Stimulated activated CD4-positive, alpha-beta T cell treated with anti-CD3 and anti-CD28 coated beads, Interleukin-15, amount 100 ng/mL, for 24 hours (primary cell): ENCODE results near the gene FCER2.
A peak's percentile ranks its signal among the peaks of the same experiment; 100 is the strongest.

Experiments
- DNase-seq: peaks from one replicate; pipeline ENCODE4 v3.0.0-alpha.2; 2020

Gene FCER2

DNA sequence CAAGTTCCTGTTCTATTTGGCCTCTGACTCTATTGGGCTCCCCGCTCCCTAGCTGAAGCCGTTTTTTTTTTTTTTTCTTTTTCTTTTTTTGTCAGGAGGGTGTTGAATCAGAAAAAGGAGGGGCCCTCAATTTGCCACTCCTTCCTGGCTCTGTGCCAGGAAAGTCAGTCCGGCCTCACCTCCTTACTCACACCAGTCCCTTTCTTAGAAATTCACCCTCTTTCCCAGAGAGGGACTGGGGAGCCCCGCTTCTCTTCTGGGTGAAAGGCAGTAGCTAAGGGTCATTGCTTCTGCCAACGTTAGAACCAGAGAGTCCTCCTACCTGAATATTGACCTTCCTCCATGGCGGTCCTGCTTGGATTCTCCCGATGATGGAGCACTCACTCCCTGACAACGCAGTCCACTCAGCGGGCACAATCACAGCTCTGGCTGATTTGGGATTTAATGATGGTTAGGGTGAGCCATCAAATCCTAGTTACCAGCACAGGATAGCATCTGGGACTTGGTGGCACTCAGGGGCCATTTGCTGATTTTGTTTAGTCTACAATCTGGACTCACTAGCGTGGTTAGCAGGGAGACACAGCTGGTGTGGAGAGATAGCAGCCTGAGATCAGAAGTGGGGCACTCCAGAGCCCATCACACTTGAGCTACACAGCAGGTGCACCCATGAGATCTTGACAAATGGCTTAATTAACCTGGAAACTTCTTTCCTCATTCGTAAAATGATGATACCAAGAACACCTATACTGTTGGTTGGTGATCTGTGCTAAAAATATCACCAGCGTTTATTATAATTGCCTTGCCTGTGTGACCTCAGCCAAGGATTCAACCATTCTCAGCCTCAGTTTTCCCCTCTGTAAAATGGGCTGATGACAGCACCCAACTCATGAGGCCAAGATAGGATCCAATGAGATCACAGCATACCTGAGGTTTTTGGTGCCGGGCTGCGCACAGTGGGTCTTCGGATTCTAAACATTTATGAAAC lies 2.2 kb downstream of the FCER2 start:
- DNase-seq = peak; percentile 76

DNA sequence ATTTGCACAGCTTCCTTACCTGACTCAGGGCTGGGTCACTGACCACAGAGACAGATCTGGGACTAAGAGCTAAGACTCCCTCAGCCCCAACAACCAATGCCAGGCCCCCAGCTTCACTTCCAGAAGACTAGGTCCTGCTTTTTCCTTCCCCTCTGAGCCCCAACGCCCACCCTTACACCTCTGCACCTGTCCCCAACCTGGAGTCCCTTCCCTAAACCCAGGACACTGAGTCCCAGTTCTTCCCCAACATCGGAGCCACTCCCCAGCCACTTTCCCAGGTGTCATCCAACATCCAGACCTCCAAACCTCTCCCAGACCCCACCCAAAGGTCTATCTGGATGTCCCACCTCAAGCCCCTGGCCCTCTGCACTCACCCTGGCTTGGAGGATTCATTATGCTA lies 2.9 kb downstream of the FCER2 start:
- no peak for DNase-seq

DNA sequence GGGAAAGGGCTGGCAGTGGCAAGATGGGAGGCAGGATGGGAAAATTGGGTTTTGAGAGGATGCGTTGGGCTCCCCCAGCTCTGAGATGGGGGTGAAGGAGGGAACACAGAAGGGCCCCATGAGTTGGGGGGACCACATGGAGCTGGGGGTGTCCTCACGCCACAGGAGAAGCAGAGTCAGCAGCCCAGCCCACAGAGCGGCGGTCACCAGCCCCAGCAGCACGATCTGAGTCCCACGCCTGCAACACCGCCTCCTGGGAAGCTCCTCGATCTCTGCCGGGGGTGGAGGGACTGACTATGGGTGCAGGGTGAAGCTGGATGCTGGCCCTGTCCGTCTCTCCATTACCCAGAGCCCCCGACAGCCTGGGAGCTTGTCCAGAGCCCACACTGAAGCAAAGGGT lies 3.3 kb downstream of the FCER2 start:
- DNase-seq = no peak

DNA sequence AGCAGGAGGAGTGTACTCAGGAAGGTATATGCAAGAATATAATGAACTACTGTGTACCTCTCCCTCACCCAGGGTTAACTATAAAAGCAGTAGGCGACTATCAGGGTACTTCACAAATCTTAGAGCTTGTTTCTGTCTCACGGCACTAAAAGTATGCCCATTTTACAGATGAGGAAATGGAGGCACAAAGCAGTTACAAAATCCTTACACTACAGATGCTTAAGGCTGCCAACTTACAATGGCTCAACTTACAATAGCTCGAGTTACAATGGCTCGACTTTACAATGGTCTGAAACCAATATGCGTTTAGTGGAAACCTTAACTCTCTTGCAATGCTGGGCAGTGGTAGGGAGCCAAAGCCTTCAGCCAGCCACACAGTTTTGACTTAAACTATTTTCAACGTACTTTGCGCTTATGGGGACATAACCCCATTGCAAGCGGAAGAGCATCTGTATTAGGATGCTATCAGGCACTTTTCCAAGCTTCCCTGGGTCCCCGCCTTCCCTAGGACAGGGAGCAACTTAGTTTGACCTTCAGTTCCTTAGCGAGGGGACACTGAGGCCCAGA lies 4.1 kb downstream of the FCER2 start:
- no peak for DNase-seq

DNA sequence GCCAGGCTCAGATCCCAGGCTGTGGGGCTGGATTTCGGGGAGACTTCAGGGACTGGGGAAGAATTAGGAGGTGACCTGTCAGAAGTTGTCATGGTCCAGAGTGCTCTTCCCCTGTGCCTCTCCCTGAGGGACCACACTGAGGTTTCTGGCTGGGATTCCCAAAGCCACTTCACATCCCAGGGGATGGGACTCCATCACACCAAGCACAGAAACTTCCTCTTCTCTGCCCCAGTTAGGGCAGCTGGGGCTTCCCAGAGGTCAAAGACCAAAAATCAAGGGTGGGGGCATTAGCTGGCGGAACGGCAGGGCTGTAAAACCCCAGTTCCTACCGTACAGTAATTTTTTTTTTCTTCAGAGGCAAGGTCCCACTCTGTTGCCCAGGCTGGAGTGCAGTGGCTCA lies 7.4 kb downstream of the FCER2 start:
- DNase-seq = no peak

DNA sequence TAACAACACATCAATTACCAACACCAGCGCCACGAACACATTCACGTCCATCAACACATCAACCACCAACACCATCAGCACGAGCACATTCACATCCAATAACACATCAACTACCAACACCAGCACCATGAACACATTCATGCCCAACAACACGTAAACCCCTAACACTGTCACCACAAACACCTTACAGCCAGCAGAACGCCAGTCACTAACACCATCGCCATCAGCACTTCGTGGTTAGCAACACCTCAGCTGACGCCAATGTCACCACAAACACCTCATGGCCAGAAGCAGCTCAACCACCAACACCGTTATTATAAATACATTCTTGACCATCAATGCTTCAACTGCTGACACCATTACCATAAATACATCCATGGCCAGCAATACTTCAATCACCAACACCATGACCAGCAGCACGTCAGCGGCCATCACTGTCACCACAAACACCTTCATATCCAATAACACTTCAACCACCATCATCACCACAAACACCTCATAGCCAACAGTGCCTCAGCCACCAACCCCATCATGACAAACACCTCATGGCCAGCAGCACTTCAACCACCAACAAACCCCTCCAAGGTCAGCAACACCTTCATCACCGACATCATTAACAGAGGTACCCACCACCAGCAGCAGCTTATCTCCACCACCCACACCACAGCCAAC lies 9.4 kb downstream of the FCER2 start:
- DNase-seq = no peak

DNA sequence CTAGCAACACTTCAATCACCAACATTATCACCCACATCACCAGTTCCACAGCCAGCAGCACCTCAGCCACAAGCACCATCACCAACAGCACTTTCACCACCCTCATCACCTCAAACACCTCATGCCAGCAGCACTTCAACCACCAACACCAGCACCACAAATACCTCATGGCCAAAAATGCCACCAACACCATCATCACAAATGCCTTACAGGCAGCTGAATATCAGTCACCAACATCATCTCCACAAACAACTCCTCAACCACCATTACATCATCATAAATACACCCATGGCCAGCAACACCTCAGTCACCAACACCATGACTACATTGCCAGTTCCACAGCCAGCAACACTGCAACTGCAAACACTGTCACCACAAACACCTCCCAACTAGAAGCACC lies 10.4 kb downstream of the FCER2 start:
- DNase-seq = no peak

DNA sequence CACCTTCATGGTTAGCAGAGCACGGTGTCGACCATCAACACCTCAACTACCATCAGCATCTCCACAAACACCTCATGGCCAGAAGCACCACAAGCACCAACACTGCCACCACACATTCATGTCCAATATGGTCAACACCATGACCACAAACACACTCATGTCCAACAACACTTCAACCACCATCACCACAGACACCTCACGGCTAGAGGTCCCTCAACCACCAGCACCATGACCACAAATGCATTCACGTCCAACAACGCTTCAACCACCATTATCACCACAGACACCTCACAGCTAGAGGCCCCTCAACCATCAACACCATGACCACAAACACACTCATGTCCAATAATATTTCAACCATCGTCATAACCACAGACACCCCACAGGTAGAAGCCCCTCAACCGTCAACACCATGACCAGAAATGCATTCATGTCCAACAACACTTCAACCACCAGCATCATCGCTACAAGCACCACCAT lies 11.1 kb downstream of the FCER2 start:
- no peak for DNase-seq

DNA sequence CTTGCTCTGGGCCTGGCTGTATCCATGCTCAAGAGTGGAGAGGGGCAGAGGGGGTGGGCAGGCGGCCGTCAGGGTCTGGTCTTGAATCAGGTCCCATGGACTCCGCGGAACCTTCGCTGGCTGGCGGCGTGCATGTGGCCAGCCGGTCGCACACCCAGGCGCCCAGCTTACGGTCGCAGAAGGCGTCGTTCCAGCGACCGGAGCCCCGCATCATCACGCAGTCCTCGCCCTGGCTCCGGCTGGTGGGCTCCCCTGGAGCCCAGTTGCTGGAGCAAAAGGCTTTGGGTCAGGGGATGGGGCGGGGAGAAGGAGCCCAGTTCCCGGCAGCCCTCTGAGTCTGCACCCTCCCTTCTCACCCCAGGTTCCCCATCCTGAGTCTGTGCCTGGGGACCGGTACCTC lies 12.8 kb downstream of the FCER2 start:
- DNase-seq = no peak

DNA sequence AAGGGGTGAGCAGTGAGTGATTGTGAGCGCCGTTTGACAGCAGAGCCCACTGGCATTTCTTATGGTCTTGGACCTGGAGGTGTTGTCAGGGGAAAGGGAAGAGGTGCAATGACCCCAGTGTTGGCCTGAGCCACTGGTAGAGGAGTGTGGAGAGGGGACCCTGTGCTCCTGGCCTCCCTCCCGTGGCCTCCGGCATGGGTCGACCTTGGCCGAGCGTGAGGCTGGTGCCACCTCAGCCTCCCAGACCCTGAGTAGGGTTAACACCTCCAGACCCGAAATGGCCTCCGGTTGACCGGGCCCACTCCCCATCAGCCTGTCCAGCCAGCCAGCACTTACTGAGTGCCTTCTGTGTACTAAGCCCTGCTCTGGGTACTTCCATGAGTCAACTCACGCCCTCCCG lies 14.8 kb downstream of the FCER2 start:
- no peak for DNase-seq

DNA sequence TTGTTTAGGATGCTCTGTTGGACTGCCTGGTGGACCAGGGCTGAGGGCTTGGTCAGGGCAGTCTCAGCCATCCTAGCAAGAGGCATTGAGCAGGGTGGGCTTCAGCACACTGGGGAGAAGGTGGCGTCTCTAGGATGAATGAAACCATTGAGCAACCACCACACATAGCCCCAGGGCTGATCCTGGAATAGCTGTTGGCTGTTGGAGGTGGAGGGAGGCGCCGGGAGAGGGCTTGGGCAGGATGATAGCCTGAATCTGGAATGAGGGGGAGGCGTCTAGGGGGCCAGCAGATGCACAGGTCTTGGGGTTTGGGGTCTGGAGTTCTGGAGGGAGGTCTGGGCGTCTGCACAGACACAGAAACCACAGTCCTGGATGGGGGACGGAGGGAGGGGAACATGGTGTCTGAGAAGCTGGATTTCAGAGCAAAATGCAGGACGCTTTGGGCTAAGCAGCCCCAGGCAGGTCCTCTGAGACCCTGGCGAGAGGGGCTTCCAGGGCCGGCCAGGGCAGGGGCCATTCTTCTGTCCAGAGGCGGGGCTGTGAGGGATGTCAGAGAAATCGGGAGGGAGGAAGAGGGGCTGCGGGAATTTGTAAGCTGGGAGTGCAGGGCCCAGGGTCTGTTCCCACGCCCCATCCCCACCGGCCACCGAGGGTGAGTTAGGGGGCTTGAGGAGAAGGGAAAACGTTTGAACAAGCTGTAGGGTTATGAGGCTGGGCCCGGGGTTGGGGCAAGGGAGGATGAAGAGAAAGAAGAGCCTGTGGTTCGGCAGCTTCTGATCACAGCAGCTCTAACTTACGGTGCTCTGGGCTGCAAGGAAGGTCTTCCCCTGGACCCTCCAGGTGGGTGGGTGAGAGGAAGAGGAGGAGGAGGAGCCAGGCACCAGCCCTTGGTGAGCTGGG lies 16.1 kb downstream of the FCER2 start:
- DNase-seq = no peak

DNA sequence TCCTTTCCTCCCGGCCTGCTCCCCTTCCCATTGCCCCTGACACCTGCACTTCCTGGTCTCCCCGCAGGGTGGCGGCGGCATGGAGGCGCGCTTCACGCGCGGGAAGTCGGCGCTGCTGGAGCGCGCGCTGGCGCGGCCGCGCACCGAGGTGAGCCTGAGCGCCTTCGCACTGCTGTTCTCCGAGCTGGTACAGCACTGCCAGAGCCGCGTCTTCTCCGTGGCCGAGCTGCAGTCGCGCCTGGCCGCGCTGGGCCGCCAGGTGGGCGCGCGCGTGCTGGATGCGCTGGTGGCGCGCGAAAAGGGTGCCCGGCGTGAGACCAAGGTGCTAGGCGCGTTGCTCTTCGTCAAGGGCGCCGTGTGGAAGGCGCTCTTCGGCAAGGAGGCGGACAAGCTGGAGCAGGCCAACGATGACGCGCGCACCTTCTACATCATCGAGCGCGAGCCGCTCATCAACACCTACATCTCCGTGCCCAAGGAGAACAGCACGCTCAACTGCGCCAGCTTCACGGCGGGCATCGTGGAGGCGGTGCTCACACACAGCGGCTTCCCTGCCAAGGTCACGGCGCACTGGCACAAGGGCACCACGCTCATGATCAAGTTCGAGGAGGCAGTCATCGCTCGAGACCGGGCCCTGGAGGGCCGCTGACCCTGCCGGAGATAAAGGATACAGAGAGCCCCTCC lies 19.6 kb downstream of the FCER2 start:
- no peak for DNase-seq

DNA sequence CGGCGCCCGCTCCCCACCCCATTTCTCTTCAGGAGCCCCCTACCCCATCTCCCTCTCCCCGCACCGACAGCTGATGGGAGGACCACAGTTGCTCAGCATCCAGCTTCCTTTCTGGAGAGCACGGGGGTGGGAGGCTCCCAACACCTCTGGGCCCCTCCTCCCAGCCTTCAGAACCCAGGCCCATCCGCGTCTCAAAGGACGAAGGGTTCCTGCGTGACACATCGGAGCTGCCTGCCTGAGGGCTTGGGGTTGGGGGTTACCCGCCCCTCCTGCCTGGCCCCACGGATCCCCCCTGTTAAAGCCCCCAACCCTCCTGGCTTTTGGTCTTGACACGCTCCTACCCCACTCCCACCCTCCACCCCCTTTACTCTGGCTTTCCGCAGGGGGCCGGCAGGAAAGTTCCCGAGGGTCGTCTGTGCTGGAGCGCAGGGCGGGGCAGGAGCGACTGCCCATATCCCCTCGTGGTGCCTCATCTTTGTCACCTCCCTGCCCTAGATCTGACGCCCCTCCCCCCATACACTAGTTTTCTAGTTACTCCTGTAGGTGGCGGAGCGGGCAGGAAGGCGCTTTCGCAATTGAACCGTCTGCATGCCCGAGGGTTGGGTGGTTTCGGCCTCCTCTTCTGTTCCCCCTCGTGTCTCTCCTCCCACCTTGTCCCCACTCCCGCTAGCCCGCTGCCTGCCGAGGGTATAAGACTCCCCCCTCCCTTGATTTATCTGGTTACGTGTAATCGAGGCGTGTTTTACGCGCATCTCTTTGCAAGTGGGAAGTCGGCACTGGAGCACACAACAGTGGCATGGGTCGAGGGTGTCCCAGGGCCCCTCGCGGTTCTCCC lies 20.4 kb downstream of the FCER2 start:
- DNase-seq = peak; percentile 94

DNA sequence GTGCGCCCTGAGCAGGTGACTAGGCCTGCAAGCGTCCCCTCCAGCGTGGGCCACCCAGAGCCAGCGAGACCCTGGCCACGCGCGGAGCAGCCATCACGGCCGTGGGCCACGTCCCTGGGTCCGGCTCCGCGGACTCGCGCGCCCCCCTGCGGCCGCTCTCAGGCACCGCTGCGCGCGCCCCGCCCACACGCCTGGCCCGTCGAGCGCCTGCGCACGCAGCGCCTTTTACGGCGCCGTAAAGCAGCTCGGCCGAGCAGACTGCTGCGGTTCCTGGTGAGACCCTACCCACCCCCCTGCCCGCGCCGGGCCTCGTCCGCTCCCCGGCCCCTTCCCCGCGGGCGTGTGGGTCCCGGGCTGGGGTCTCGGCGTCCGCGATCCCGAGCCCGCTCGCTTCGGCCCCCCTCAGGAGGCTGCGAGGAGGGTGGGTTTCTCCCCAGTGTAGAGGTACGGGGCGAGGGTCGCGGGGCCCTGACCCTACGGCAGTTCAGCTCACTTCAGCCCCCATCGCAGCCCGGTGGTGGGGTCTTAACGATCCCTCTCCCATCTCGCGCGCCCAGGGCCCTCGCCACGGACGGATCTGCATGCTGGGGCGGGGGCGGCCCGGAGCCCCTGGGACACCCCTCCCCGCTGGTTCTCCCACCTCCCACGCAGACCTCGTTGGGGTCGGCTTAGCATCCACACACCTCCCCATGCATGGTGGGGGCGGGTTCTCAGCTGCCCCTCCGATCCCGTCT lies 21.2 kb downstream of the FCER2 start, which contains the start of gene TRAPPC5:
TSS of gene TRAPPC5 (plus strand) at position 228 of the 734 bp plus-strand sequence. CDS start 1,421 bp downstream, outside the sequence.
- DNase-seq = peak; percentile 89

DNA sequence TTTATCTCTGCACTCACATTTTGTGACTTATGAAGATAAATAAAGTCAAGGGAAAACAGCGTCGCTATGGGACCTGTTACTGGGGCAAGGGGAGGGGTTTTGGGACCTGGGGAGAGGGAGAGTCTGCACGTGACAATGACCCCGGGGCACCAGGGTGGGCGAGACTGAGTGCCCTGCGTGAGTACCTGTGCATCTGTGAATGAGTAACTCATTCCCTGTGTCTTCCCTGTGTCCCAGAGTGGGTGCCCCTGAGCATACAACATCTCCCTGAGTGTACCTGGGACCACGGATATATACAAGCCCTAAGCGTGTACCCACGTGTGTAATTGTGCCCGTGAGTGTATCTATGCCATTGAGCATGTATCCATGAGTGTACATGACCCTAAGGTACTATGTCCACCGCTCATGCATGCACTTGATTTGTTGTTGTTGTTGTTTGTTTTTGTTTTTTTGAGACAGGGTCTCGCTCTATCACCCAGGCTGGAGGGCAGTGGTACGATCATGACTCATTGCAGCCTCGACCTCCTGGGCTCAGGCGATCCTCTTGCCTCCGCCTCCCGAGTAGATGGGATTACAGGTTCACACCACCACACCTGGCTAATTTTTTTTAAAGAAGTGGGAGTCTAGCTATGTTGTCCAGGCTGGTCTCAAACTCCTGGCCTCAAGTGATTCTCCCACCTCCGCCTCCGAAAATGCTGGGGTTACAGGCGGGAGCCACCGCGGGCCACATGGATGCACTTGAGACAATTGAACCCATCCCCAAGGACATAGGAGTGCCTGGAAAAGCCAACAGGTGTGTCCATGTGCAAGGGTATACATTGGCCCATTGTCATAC lies 21.9 kb downstream of the FCER2 start:
- no peak for DNase-seq

DNA sequence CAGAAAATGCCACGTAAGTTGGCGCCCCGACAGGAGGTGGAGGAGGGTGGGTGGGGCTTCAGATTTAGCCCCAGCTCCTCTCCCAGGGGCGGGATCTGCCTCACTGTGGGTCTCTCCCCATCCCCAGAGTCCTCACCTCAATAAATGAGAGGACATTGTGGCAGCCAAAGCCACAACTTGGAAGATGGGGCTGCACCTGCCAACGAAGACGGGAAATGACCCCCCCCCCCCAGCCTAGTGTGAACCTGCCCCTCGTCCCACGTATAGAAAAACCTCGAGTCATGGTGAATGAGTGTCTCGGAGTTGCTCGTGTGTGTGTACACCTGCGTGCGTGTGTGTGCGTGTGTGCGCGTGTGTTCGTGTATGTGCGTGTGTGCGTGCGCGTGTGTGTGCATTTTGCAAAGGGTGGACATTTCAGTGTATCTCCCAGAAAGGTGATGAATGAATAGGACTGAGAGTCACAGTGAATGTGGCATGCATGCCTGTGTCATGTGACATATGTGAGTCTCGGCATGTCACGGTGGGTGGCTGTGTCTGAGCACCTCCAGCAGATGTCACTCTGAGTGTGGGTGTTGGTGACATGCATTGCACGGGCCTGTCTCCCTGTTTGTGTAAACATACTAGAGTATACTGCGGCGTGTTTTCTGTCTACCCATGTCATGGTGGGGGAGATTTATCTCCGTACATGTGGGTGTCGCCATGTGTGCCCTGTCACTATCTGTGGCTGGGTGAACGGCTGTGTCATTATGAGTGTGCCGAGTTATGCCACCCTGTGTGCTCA lies 22.8 kb downstream of the FCER2 start:
- DNase-seq = peak; percentile 77

DNA sequence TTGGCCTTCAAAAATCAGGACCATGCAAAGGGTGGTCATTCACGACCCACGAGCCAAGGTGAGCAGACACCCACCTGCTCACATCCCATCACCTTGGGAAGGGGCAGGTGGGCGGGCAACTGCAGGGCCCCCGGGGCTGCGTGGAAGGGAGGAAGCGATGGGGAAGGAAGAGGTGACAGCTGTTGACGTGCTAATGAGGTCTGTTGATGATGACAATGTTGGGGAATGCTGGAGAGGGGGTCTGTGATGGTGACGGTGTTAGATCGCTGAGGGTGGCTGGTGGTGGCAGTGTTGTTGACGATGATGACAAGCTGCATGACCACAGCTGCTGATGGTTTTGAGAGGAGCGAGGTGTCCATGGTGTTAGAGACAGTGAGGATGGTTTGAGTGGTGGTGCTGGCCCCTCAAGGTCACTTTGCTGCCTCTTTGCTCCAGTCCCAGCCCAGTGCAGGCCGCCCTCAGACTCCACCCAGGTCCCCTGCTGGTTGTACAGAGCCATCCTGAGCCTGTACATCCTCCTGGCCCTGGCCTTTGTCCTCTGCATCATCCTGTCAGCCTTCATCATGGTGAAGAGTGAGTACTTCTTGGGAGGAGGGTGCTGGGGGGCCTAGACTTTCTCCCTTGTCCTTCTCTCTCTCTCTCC lies 24.1 kb downstream of the FCER2 start:
- DNase-seq = no peak

DNA sequence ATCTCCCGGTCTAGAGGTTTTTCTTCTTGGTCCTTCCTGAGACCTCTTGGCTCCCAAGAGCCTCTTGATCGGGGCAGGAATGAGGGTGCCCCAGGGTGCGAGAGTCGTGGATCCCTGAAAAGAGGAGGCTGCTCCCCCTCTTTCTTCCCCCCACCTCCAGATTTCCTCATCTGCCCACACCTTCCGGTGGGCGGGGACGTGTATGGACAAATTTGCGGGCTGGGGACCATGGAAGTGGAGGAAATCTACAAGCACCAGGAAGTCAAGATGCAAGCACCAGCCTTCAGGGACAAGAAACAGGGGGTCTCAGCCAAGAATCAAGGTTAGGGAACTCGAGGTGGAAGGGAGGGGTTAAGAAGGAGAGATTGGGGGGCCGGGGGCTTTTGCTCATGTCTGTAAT lies 25.1 kb downstream of the FCER2 start, which contains the start of gene MCEMP1:
TSS of gene MCEMP1 (plus strand) at position 237 of the 400 bp plus-strand sequence. CDS start at position 268, 31 bp downstream.
- DNase-seq = no peak
